ENCODE data around the gene FARP1.

Gene FARP1

GRCh38 chr13:98172590-98173422, 29.9 kb downstream of the FARP1 start:
- in situ Hi-C loops (cut with HindIII; ENCODE audit: low sequenced_read_pairs), result no loop called here
- no peak overlapping the region for H3K4me3 ChIP-seq (ENCODE audit: low read depth, low read length)
- no peak for DNase-seq (ENCODE audit: low read depth)
- no peak for TF ChIP-seq CTCF (IDR thresholded peaks at IDR 0.05; ENCODE audit: low read depth, low read length, missing control alignments)

- no peak for TF ChIP-seq CTCF (IDR thresholded peaks at IDR 0.05; ENCODE audit: low read depth, low read length, missing control alignments)
- H3K4me3 ChIP-seq (ENCODE audit: low read depth, low read length), result peak overlapping the region; percentile 7
- peak; percentile 98 for DNase-seq (ENCODE audit: low read depth)
- in situ Hi-C loops (cut with HindIII; ENCODE audit: low sequenced_read_pairs), result no loop called here
These were observed 30.7 kb downstream of the FARP1 start for GRCh38 chr13:98173431-98174152.

- DNase-seq (ENCODE audit: low read depth), result no peak
- TF ChIP-seq CTCF (IDR thresholded peaks at IDR 0.05; ENCODE audit: low read depth, low read length, missing control alignments), result no peak
- no peak overlapping the region for H3K4me3 ChIP-seq (ENCODE audit: low read depth, low read length)
- in situ Hi-C loops (cut with HindIII; ENCODE audit: low sequenced_read_pairs), result no loop called here
These were observed 31.4 kb downstream of the FARP1 start for GRCh38 chr13:98174307-98174706.

- H3K4me3 ChIP-seq (ENCODE audit: low read depth, low read length), result no peak overlapping the region
- TF ChIP-seq CTCF (IDR thresholded peaks at IDR 0.05; ENCODE audit: low read depth, low read length, missing control alignments), result no peak
- in situ Hi-C loops (cut with HindIII; ENCODE audit: low sequenced_read_pairs), result no loop called here
- DNase-seq (ENCODE audit: low read depth), result no peak
These were observed 32.1 kb downstream of the FARP1 start for GRCh38 chr13:98175043-98175442.

GRCh38 chr13:98175823-98176222, 32.9 kb downstream of the FARP1 start:
- DNase-seq (ENCODE audit: low read depth), result no peak
- TF ChIP-seq CTCF (IDR thresholded peaks at IDR 0.05; ENCODE audit: low read depth, low read length, missing control alignments), result no peak
- H3K4me3 ChIP-seq (ENCODE audit: low read depth, low read length), result no peak overlapping the region
- in situ Hi-C loops (cut with HindIII; ENCODE audit: low sequenced_read_pairs), result no loop called here

- no peak for DNase-seq (ENCODE audit: low read depth)
- TF ChIP-seq CTCF (IDR thresholded peaks at IDR 0.05; ENCODE audit: low read depth, low read length, missing control alignments), result no peak
- no peak within 1 kb of the TSS for H3K4me3 ChIP-seq (ENCODE audit: low read depth, low read length)
- in situ Hi-C loops (cut with HindIII; ENCODE audit: low sequenced_read_pairs), result no loop called here
These were observed 34.1 kb downstream of the FARP1 start, which contains the start of gene RNF113B for GRCh38 chr13:98176777-98177608. TSS of gene RNF113B (minus strand) at chr13:98177269. CDS start at chr13:98177236, 33 bp downstream.
